ENCODE results near the gene SLC24A1.

SLC24A1 gene

DNA sequence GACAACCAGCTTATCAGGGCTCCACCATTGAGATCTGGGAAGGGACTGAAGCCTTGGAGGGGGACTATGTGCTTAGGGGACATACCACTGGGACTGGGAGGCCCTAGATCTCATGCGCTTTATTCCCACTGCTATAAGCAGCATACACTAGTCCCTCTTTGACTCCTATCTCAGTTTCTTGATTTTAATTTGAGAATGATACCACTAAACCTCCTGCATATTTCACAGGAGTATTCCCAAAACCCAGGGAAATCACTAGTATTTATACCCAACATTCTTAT, 29.2 kb downstream of the SLC24A1 start:
- FAIRE-seq, result no peak
- DNase-seq (ENCODE audit: insufficient read length, low spot score), result no peak

DNA sequence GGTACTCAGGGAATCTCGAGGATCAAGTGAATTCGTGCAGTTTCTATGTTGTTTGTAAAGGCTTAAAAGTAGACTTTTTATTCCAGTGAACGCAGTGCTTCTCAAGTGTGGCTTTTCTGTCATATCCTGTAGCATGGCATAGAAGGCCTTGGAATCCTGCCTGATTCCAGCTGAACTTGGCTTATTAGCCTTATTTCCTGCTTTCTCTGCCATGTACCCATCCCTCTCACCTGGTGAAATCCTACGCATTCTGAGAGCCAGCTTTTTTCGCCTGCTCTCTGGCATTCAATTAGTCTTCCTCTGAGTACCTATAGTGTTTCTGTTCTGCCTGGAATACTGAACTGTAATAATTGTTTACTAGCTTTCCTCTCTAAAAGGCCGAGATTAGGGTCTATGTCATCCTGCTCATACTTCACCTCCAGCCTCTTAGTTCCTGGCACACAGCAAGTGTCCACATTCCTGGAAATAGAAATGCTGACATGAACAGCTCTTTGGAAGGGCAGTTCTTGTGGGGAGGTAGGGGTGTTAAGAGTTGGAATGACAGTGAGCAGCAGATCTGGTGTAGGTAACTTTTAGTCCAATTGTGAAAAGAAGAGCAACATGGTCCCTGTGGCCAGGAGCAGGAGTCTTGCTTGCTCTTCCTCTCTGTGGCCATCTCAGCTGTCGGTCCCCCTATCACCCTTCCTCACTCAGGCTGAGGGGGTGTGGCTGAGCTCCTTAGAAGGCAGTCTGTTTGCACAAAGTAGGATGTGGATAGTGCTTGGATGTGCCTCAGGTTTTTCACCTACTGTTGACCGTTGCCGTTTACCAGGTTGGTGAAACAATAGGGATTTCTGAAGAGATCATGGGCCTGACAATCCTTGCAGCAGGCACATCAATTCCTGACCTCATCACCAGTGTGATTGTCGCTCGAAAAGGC, 30.4 kb downstream of the SLC24A1 start:
- no peak for DNase-seq (ENCODE audit: insufficient read length, low spot score)
- FAIRE-seq, result no peak

DNA sequence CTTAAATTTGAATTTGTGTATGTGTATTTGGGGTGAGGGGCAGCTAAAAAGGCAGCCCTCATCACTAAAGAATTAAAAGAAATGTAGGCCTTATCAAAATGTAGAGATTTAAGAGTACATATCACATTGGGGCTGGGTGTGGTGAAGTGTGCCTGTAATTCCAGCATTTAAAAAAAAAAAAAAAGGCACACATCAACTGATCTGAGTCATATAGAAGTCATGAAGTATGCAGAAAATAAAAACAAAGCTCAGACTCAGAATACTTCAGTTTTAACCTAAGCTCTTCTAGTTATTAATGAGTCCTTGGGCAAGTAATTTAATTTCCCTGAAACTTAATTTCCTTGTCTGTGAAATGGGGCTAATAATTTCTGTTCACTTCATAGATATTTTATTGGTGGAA, 31.6 kb downstream of the SLC24A1 start:
- no peak for FAIRE-seq
- DNase-seq (ENCODE audit: insufficient read length, low spot score), result no peak

DNA sequence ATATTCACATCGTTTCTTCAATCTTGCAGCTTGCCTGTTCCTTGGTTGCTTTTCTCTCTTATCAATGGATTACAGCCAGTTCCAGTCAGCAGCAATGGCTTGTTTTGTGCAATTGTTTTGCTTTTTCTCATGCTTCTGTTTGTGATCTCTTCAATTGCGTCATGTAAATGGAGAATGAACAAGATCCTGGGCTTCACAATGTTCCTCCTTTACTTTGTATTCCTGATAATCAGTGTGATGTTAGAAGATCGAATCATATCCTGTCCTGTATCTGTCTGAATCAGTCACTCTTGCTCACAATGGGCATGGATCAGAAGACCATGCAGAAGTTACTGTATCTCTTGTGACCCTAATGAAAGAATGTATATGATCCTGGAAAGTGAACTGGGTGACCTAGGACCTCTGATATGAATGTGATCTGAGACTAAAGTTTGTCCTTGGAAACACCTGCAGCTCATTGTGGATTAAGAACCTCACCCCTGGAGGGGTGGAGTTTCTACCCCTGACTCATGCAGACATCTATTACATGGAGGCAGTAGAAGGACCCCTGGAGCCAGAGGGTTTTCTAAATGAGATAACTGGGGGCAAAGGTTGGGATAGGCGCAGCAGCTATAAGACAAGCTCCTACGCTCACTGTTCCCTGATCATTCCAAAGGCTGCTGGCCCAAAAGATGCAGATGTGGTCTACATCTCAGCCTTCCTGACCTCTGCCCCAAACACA, 32.2 kb downstream of the SLC24A1 start:
- DNase-seq (ENCODE audit: insufficient read length, low spot score) (no peak), FAIRE-seq (no peak)

DNA sequence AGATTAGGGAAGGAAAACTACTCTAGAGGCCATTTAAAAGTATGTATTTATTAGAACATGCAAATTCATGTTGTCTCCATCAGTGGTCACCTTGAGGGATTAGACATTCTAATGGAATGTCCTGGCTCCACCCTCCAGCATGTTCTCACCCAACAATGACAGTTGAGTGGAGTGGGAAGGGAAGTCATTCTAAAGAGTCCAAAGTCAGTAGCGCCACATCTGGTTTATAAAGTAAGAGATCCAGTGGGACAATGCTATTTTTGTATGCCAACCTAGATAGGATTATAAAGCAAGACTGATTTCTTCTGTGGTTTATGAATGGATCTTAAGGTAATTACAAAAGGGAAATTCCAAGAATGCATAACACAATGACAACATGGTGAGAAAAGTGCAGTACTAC, 33.3 kb downstream of the SLC24A1 start:
- FAIRE-seq (no peak), DNase-seq (ENCODE audit: insufficient read length, low spot score) (no peak)

DNA sequence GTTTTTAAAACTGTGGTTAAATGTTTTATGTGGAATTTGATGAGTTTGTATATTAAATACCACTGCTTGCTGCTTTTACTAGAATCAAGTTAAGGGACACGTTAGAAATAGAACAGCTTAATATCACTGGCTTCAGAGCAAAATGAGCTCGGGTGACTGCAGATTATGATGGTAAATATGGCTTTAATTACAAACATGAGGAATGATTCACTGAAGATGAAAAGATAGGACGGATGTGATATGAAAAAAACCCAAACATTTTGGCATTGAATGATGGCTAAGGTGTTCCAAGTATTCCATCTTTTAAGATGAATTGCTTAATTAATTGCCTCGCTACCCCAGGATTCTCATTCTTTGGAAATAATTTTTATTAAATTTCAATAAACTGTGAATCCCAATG, 33.7 kb downstream of the SLC24A1 start:
- DNase-seq (ENCODE audit: insufficient read length, low spot score) (no peak), FAIRE-seq (no peak)

DNA sequence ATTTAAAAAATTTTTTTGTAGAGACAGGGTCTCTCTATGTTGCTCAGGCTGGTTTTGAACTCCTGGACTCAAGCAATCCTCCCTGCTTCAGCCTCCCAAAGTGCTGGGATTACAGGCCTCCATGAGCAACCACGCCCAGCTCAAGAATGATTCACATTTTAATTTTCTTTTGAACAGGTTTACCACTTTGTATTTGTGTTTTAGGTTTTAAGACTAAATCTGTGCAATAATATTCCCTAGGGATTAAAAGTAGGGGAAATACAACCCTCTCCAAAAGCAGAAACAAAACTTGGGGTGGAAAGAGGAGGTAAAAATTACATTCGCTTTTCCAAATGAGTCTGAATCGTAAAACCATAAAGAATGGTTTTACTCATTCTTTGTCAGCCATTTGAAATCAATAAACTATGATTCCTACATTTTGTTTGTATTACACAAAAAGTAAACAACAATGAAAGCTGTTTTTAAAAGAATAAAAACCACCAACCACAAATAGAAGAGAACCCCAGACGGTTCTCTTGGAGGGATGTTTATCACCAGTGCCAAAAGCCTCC, 37.8 kb downstream of the SLC24A1 start:
- peak; percentile 57 for FAIRE-seq
- DNase-seq (ENCODE audit: insufficient read length, low spot score), result no peak

DNA sequence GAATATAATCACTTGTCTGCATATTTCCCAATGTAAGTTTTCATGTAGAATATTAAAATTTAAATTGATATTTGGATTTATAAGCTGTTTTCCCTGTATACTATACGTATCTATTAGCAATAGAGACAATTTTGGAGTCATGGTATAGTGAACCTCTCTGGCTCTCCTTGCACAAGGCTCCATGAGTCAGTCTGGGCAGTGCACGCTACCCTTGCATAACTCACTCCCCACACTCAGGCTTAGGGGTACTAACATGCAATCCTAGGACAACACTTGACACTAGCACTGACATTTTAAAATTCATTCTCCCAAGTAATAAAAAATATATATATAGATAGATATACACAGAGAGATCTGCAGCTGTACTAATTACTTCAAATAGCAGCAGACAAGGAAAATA, 39.2 kb downstream of the SLC24A1 start:
- FAIRE-seq (no peak), DNase-seq (ENCODE audit: insufficient read length, low spot score) (no peak)

DNA sequence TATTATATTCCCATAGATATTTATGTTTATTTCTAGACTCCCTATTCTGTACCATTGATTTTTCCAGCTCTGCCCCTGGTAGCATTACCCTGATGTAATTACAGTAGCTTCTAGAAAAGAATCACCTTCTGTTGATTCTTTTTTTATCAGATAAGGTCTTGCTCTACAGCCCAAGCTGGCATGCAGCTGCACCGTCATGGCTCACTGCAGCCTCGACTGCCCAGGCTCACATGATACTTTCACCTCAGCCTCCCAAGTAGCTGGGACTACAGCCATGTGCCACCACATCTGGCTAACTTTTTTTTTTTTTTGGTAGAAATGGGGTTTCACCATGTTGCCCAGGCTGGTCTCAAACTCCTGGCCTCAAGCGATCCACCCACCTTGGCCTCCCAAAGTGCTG, 41.8 kb downstream of the SLC24A1 start:
- peak; percentile 85 for FAIRE-seq
- no peak for DNase-seq (ENCODE audit: insufficient read length, low spot score)

DNA sequence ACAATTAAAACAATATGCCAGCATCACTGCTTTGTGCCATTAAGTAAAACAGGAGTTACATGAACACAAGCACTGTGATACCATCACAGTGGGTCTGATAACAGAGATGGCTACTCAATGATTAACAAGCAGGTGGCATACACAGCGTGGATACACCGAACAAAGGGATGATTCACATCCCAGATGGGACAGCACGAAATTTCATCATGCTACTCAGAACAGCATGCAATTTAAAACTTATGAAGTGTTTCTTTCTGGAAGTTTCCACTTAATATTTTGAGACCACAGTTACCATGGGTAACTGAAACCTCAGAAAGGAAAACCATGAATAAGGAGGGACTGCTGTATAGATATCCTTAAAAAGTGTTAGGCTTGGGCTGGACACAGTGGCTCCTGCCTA, 44.5 kb downstream of the SLC24A1 start:
- DNase-seq (ENCODE audit: insufficient read length, low spot score) (no peak), FAIRE-seq (peak; percentile 4)

DNA sequence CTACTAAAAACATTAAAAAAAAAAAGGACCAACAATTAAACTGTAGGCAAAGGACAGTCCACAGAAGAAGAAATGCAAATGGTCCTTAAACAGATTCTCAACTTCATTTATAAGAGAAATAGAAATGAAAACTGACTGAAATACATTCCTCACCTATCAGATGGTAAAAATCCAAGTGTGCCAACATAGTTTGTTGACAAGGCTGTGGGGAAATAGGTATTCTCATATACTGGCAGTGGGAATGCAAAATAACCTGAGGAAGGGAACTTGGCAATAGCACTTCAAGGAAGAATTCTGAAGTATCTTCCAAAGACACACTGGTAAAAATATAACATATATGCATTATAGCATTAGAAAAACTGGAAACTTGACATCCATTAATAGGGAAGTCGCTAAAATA, 53.8 kb downstream of the SLC24A1 start:
- FAIRE-seq, result peak; percentile 21
- DNase-seq (ENCODE audit: insufficient read length, low spot score), result no peak

DNA sequence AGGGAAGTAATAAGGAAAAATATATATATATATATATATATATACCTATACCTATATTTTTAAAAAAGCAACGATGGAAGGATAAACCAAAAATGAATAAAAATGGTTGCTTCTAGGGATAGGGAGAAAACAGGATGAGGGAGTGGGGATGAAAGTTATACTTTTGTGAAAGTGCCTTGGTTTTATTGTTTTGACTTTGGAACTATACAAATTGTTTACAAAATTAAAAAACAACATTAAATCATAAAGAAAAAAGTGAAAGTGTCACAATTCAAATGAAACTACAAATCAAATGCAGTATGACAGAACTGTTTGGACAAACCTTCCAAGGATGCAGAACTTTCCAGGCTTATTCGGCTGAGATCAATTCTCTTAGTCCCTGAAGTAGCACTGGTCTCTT, 54.4 kb downstream of the SLC24A1 start:
- DNase-seq (ENCODE audit: insufficient read length, low spot score) (no peak), FAIRE-seq (no peak)

DNA sequence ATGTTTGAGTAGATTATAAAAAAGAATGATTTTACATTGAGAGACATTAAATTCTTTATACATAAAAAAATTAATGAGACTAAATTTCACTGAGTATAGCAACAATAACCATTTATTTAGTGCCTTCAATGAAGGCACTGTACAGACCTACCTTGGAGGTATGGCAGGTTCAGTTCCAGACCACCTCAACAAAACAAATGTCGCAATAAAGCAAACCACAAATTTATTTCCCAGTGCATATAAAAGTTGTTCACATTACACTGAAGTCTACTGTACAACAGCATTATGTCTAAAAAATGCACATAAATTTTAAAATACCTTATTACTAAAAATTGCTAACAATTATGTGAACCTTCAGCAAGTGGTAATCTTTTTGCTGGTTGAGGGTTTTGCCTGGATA, 58.8 kb downstream of the SLC24A1 start:
- DNase-seq (ENCODE audit: insufficient read length, low spot score), result no peak
- no peak for FAIRE-seq

DNA sequence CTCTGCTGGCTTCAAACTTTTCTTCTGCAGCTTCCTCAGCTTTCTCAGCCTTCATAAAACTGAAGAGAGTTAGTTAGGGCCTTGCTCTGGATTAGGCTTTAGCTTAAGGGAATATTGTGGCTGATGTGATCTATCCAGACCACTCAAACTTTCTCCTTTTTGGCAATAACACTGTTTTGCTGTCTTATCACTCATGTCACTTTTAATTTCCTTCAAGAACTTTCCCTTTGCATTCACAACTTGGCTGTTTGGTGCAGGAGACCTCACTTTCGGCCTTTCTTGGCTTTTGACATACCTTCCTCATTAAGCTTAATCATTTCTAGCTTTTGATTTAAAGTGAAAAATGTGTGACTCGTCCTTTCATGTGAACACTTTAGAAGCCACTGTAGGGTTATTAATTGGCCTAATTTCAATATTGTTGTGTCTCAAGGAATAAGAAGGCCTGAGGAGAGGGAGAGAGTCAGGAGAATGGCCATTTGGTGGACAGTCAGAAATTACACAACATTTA, 60.7 kb downstream of the SLC24A1 start:
- FAIRE-seq, result peak; percentile 18
- DNase-seq (ENCODE audit: insufficient read length, low spot score), result no peak

DNA sequence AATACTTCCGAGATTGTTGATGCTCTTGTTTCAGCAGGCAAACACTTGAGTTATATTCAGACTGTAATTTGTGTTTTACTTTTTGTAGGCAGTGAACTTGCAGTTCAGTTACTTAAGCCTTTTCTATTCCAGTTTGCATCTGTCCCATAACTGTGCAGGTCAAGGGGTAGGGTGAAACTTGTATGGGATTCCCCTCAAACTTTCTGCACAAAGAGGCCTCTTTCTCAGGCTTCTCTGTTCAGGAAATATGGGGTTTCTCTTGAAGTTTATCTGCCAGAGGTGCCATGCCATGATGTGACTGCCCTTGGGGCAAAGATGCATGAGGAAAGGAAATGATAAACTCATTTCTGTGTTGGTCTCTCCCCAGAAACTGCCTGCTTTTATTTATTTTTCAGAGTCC, 66.7 kb downstream of the SLC24A1 start:
- DNase-seq (ENCODE audit: insufficient read length, low spot score) (no peak), FAIRE-seq (peak; percentile 58)

DNA sequence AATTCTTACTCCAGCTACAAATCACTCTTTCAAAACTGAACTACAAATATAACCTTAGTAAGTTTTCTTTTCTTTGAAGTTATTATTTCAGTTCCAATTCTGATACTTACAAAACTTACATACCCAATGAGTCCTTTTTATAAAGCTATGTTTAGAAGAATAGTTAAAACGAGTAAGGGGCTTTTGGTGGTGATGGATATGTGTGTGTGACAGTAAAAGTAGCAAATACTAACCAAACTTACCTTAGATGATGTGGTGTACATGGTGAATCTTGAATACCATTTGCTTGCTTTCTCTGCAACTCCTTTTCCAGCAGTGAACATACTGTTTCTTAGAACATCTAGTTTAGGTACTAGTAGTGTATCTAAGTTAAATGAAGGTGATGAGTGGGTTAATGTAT, 68.4 kb downstream of the SLC24A1 start:
- FAIRE-seq, result no peak
- DNase-seq (ENCODE audit: insufficient read length, low spot score), result no peak

DNA sequence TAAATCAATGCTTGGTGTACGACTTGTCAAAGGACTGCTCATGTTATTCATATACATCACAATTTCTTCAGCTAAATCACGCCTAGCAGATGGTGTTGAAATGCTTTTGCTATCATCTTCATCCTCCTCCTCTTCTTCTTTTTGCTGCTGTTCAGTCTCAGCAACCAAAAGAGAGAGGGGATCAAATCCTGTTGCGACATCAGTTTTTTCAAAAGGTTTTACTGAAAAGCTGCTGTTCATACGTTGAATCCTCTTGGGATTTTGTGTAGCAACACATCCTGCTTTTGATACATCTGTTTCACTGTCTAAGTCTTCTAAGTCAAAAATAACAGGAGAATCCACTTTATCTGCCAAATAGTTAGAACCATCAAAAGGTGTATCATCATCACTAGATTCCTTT, 69.0 kb downstream of the SLC24A1 start:
- FAIRE-seq, result no peak

DNA sequence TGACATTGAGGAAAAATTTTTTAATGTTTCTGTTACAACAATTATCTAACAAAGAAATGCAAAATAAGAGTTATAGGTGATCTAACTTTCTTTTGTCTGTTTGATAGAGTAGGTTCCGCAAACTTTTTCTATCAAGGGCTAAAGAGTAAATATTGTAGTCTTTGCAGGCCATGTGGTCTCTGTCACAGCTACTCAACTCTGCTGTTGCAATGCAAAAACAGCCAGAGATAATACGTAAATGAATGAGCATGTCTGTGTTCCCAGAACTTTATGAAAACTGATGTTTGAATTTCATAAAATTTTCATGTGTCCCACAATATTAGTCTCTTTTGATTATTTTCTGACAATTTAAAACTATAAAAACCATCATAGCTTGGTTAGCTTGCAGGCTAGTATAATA, 73.3 kb downstream of the SLC24A1 start:
- FAIRE-seq (peak; percentile 51), DNase-seq (ENCODE audit: insufficient read length, low spot score) (no peak)

More for the DNA sequence above, 69.0 kb downstream of the SLC24A1 start:
- DNase-seq (ENCODE audit: insufficient read length, low spot score), result no peak

All from GM19239 (cell line).